Measurements from ENCODE around the gene MAP2K5.

The MAP2K5 gene

GRCh38 chr15:67521029-67521782 is 21.3 kb upstream of the MAP2K5 start, which contains the start of gene C15orf61:
Gene C15orf61 (plus strand): TSS chr15:67521131. CDS start chr15:67521249, 118 bp downstream.
- peak within 1 kb of the TSS; percentile 72 for H3K4me3 ChIP-seq (ENCODE audit: low read depth, low read length)

GRCh38 chr15:67521783-67522568 is 20.5 kb upstream of the MAP2K5 start:
- peak overlapping the region; percentile 72 for H3K4me3 ChIP-seq (ENCODE audit: low read depth, low read length)

GRCh38 chr15:67523330-67523729 is 19.2 kb upstream of the MAP2K5 start:
- no peak overlapping the region for H3K4me3 ChIP-seq (ENCODE audit: low read depth, low read length)

GRCh38 chr15:67524235-67524634 is 18.3 kb upstream of the MAP2K5 start:
- no peak overlapping the region for H3K4me3 ChIP-seq (ENCODE audit: low read depth, low read length)

GRCh38 chr15:67528513-67528912 is 14.0 kb upstream of the MAP2K5 start:
- no peak overlapping the region for H3K4me3 ChIP-seq (ENCODE audit: low read depth, low read length)

DNA sequence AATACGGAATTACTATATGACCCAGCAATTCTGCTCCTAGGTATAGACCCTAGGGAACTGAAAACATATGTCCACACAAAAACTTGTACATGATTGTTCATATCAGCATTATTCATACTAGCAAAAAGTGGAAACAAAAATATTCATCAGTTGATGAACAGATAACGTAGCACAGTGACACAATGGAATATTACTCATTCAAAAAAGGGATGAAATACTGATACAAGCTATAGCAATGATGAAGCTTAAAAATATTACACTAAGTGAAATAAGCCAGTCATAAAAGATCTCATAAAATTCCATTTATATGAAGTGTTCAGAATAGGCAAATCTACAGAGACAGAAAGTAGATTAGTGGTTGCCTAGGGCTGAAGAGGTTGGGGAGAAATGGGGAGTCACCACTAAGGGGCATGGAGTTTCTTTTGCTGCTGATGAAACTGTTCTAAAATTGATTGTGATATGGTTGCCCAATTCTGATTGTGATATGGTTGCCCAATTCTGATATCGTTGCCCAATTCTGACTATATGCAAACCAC is 11.1 kb upstream of the MAP2K5 start:
- no peak overlapping the region for H3K4me3 ChIP-seq (ENCODE audit: low read depth, low read length)

DNA sequence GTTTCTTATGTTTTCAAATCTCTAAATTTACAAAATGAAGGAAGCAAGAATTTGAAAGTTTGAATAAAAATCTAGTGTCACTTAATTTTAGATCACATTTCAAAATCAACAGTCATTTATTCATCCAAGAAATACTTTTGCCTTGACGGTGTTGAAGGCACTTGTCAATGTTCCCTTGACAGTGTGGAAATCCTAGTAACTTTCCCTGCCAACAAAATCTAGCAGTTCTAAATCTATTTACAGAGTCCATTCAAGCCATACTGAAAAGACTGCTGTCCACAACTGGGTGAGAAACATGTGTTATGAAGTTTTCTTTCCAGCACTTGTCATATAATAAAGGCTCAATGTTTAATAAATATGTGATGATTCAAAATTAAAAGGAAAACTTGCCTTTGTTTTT is 8.6 kb upstream of the MAP2K5 start:
- H3K4me3 ChIP-seq (ENCODE audit: low read depth, low read length), result no peak overlapping the region

DNA sequence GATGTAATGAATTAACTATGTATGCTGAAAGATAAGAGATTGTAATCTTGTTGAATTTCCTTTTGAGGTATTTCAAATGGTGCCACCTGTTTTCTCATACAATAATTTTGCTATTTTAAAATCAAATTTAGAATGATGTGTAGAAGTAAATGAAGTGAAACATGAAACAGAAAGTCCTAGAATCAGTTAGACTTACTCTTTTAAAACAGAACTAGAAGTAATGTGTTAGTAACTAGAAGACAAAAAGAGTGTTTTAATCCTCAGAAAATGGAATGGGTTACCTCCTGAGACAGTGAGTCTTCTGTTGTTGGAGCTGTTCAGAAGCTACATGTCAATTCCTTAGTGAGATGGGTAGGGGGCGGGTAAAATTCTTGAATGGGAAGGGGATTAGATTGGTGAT is 8.1 kb upstream of the MAP2K5 start:
- no peak overlapping the region for H3K4me3 ChIP-seq (ENCODE audit: low read depth, low read length)

DNA sequence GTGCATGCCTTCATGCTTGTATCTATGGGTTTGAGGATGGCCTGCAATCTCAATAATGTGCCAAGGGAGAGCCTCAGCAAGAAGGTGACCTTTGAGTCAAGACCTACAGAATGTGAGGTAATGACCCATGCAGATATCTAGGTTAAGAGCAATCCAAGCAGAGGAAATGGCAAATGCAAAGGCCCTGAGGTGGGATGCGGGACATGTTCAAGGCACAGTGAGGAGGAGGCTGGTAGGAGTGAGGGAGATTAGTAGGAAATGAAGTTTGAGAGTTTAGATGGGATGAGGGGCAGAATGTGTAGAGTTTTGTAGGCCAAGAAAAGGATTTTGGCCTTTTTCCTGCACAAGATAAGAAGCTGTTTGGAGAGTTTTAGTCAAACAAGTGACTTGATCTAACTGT is 4.7 kb upstream of the MAP2K5 start:
- H3K4me3 ChIP-seq (ENCODE audit: low read depth, low read length), result no peak overlapping the region

- peak overlapping the region; percentile 86 for H3K4me3 ChIP-seq (ENCODE audit: low read depth, low read length)
Observed at GRCh38 chr15:67543348-67543718, 830 bp downstream of the MAP2K5 start.

GRCh38 chr15:67544475-67544874 is 2.0 kb downstream of the MAP2K5 start:
- no peak overlapping the region for H3K4me3 ChIP-seq (ENCODE audit: low read depth, low read length)

GRCh38 chr15:67545864-67546263 is 3.4 kb downstream of the MAP2K5 start:
- no peak overlapping the region for H3K4me3 ChIP-seq (ENCODE audit: low read depth, low read length)

GRCh38 chr15:67547064-67547463 is 4.6 kb downstream of the MAP2K5 start:
- H3K4me3 ChIP-seq (ENCODE audit: low read depth, low read length), result no peak overlapping the region

GRCh38 chr15:67547836-67548235 is 5.3 kb downstream of the MAP2K5 start:
- no peak overlapping the region for H3K4me3 ChIP-seq (ENCODE audit: low read depth, low read length)

DNA sequence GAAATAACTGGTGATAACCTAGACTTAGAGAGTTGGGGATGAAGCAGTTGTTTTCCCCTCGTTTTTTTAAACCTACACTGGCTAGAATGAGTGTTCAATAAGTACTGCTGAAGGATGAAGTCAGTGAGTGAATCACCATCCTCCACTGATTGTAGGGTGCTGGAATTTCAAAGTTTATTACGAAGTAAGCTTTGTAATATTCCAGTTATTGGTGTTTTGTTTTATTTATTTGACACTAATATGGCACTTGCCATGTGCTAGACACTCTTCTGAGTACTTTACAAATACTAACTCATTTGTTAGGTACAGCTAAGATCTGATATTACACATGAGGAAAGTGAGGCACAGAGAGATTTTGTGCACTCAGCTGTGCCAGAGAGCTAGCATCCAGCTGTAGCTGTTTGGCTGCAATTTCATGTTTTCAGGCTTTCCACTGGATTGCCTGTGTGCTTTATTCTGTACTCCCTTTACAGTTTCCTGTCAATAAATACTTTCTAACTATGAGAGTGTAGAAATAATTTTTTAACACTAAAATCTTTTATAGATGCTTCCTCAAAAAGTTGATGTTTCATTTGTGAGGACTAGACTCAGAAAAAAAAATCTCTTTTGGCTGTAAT is 5.8 kb downstream of the MAP2K5 start:
- H3K4me3 ChIP-seq (ENCODE audit: low read depth, low read length), result no peak overlapping the region

- no peak overlapping the region for H3K4me3 ChIP-seq (ENCODE audit: low read depth, low read length)
Observed at GRCh38 chr15:67548862-67549651, 6.6 kb downstream of the MAP2K5 start.

GRCh38 chr15:67549736-67550135 is 7.2 kb downstream of the MAP2K5 start:
- H3K4me3 ChIP-seq (ENCODE audit: low read depth, low read length), result no peak overlapping the region

GRCh38 chr15:67550522-67550921 is 8.0 kb downstream of the MAP2K5 start:
- H3K4me3 ChIP-seq (ENCODE audit: low read depth, low read length), result no peak overlapping the region

DNA sequence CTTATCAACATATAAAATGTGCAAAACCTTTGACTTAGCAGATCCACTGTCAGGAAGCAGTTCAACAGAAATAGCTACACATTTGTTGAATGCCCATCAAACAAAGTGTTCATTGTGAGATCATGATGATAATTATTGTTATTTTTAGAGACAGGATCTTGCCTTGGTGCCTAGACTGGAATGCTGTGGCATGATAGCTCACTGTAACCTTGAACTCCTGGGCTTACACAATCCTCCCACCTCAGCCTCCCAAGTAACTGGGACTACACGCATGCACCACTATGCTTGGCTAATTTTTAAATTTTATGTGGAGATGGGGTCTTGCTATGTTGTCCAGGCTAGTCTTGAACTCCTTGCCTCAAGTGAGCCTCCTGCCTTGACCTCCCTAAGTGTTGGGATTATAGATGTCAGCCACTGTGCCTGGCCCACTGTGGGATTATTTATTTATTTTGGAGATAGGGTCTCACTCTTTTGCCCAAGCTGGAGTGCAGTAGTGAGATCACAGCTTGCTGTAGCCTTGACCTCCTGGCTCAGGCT is 8.8 kb downstream of the MAP2K5 start:
- no peak overlapping the region for H3K4me3 ChIP-seq (ENCODE audit: low read depth, low read length)

DNA sequence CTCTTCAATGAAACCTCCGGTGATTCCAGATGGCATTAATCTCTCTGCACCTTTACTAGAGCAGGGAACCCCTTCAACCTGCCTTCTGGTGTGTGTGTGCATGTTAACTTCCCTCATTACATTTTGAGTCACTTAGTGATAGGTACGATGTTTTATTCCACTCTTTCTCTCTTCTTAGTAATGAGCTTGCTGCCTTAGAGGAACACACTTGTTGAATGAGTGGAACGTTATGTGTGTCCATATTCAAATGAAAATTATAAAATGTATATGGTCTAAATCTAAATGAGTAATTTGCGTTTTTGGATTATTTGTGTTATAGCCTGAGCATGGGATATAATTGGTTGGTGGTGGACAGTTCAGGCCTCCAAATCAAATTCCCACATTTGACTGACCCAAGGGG is 12.1 kb downstream of the MAP2K5 start:
- no peak overlapping the region for H3K4me3 ChIP-seq (ENCODE audit: low read depth, low read length)

Measured in iPS-11a (cell line).